ENCODE results near the gene CPN1.

GRCh38 chr10:100122780-100123179 is 41.1 kb upstream of the CPN1 start:
- TF ChIP-seq CTCF (IDR thresholded peaks at IDR 0.05; ENCODE audit: low read depth, low read length) (no peak), EZH2phosphoT487 (IDR thresholded peaks at IDR 0.05; ENCODE audit: low read depth) (no peak)
